H1 (cell line): ENCODE measurements around the gene PCDHGB3. TPM values are rescaled to one million over a fixed set of nuclear protein-coding genes. Genes with fewer than 3 reads are reported as not detected.
"Not testable (repeated sequence)": the region's sequence is repeated elsewhere in the genome, so short reads cannot be mapped to it uniquely, and the experiment has no call there.

ENCODE experiments used
- CTCF ChIA-PET: fragments of 300-600 bp; sonication (Branson Sonifier 250); formaldehyde crosslinking; loops from one replicate; lab custom pipeline; 2021; ENCODE audit not compliant: partially characterized antibody; lab: Charles Lee
- POLR2A ChIA-PET: fragments of 300-600 bp; sonication (Branson Sonifier 250); formaldehyde crosslinking; loops from one replicate; lab custom pipeline; 2021; ENCODE audit warnings: inconsistent platforms; ENCODE audit not compliant: partially characterized antibody; lab: Charles Lee
- DNase-seq, 2 experiments: peaks; one replicate each; pipeline versions ENCODE4 v3.0.0 to v3.0.0-alpha.2; 2010 to 2022; ENCODE audit warnings: low spot score in 2 of 2, low read depth in 1 of 2, mixed read lengths in 1 of 2
- FAIRE-seq: peaks from 2 replicates; lab custom pipeline; 2011; peaks lifted over from hg19 to GRCh38; lab: Jason Lieb, UNC
- H2AFZ ChIP-seq: 2 replicates; pipeline ENCODE4 v1.8.1; 2012; ENCODE audit warnings: low read length, inconsistent platforms
- H2AK5ac ChIP-seq: 2 replicates; pipeline ENCODE4 v1.6.1; 2013; ENCODE audit warnings: low read depth, low read length
- H2BK120ac ChIP-seq: replicated peaks from 2 replicates; pipeline ENCODE3; 2013; ENCODE audit warnings: low read depth, low read length, inconsistent platforms
- H2BK12ac ChIP-seq: 2 replicates; pipeline ENCODE4 v1.6.1; 2013; ENCODE audit warnings: low read depth, low read length
- H2BK15ac ChIP-seq: 2 replicates; pipeline ENCODE4 v1.6.1; 2013; ENCODE audit warnings: low read length
- H2BK20ac ChIP-seq: 2 replicates; pipeline ENCODE4 v1.6.1; 2013; ENCODE audit warnings: low read length
- H2BK5ac ChIP-seq: 2 replicates; pipeline ENCODE4 v1.6.1; 2013; ENCODE audit warnings: low read depth, low read length
- H3K14ac ChIP-seq: 2 replicates; pipeline ENCODE4 v1.6.1; 2013; ENCODE audit warnings: inconsistent platforms; ENCODE audit not compliant: insufficient read length
- H3K18ac ChIP-seq: 2 replicates; pipeline ENCODE4 v1.6.1; 2013; ENCODE audit warnings: low read length; ENCODE audit errors: extremely low read depth
- H3K23ac ChIP-seq: 2 replicates; pipeline ENCODE4 v1.6.1; 2013; ENCODE audit warnings: inconsistent platforms; ENCODE audit not compliant: insufficient read length
- H3K23me2 ChIP-seq: 2 replicates; pipeline ENCODE4 v1.6.1; 2013; ENCODE audit warnings: low read depth, low read length
- H3K27ac ChIP-seq: 2 replicates; pipeline ENCODE4 v1.6.1; 2011; ENCODE audit warnings: low read depth, low read length, inconsistent platforms
- H3K27me3 ChIP-seq, 4 experiments: replicated peaks in 1 of 4; 1 replicate in 1 of 4; 2 replicates in 3 of 4; pipeline versions ENCODE4 v1.6.1 to v1.8.1; 2011 to 2013; ENCODE audit warnings: low read length in 3 of 4, mild to moderate bottlenecking in 3 of 4, inconsistent platforms in 2 of 4, mixed read lengths in 2 of 4, moderate library complexity in 1 of 4; ENCODE audit not compliant: control insufficient read depth in 3 of 4, insufficient read depth in 3 of 4; ENCODE audit errors: extremely low read depth in 1 of 4
- H3K36me3 ChIP-seq, 4 experiments: 2 replicates each; pipeline versions ENCODE4 v1.6.1 to v1.8.1; 2011 to 2013; ENCODE audit warnings: mild to moderate bottlenecking in 4 of 4, low read length in 3 of 4, moderate library complexity in 2 of 4, control low read depth in 1 of 4, inconsistent platforms in 1 of 4; ENCODE audit not compliant: insufficient read depth in 4 of 4, control insufficient read depth in 2 of 4
- H3K4ac ChIP-seq: replicated peaks from 2 replicates; pipeline ENCODE3; 2013; ENCODE audit warnings: low read length, low read depth, mixed read lengths, inconsistent platforms; ENCODE audit not compliant: insufficient read length
- H3K4me1 ChIP-seq, 4 experiments: replicated peaks in 1 of 4; 1 replicate in 1 of 4; 2 replicates in 3 of 4; pipeline versions ENCODE4 v1.6.1 to v1.8.1; 2011 to 2013; ENCODE audit warnings: low read length in 3 of 4, inconsistent platforms in 2 of 4, mixed read lengths in 1 of 4; ENCODE audit not compliant: insufficient read depth in 4 of 4, control insufficient read depth in 3 of 4
- H3K4me2 ChIP-seq, 2 experiments: 2 replicates each; pipeline versions ENCODE4 v1.6.1 to v1.8.1; 2011 to 2013; ENCODE audit warnings: low read depth in 2 of 2, low read length in 2 of 2, control low read depth in 1 of 2, inconsistent platforms in 1 of 2, mild to moderate bottlenecking in 1 of 2; ENCODE audit not compliant: insufficient read depth in 1 of 2
- H3K4me3 ChIP-seq, 4 experiments: fragments of 200-600, 300-600 bp in 1 of 4; sonication (generic), shearing (Covaris generic), sonication (Bioruptor Twin) in 1 of 4; 2 replicates each; pipeline versions ENCODE4 v1.5.1 to v1.8.1; 2011 to 2016; ENCODE audit warnings: low read length in 4 of 4, low read depth in 3 of 4, control low read depth in 2 of 4, inconsistent platforms in 2 of 4, mild to moderate bottlenecking in 2 of 4, mixed read lengths in 1 of 4, moderate library complexity in 1 of 4; ENCODE audit not compliant: insufficient read depth in 2 of 4; ENCODE audit errors: extremely low read depth in 1 of 4
- H3K56ac ChIP-seq: replicated peaks from 2 replicates; pipeline ENCODE3; 2013; ENCODE audit warnings: low read depth, mild to moderate bottlenecking, mixed read lengths, low read length, inconsistent platforms; ENCODE audit not compliant: insufficient read length
- H3K79me1 ChIP-seq: 2 replicates; pipeline ENCODE4 v1.6.1; 2013; ENCODE audit warnings: low read depth, low read length, control low read depth
- H3K79me2 ChIP-seq, 2 experiments: 2 replicates each; pipeline versions ENCODE4 v1.6.1 to v1.8.1; 2012 to 2013; ENCODE audit warnings: low read length in 2 of 2, mild to moderate bottlenecking in 2 of 2, inconsistent platforms in 1 of 2; ENCODE audit not compliant: insufficient read depth in 2 of 2, control insufficient read depth in 1 of 2
- H3K9ac ChIP-seq, 4 experiments: replicated peaks in 1 of 4; 1 replicate in 1 of 4; 2 replicates in 3 of 4; pipeline versions ENCODE4 v1.6.1 to v1.8.1; 2011 to 2013; ENCODE audit warnings: low read depth in 3 of 4, low read length in 3 of 4, control low read depth in 2 of 4, mild to moderate bottlenecking in 2 of 4, moderate library complexity in 2 of 4, inconsistent platforms in 1 of 4; ENCODE audit errors: extremely low read depth in 1 of 4
- H3K9me3 ChIP-seq, 2 experiments: 2 replicates each; pipeline versions ENCODE4 v1.6.1 to v1.8.1; 2012 to 2013; ENCODE audit warnings: mild to moderate bottlenecking in 2 of 2, moderate library complexity in 2 of 2, control low read depth in 1 of 2, inconsistent platforms in 1 of 2, low read depth in 1 of 2, low read length in 1 of 2, mixed read lengths in 1 of 2; ENCODE audit not compliant: insufficient read depth in 2 of 2
- H4K20me1 ChIP-seq, 2 experiments: replicated peaks in 1 of 2; 2 replicates each; pipeline versions ENCODE3 to v1.8.1; 2011 to 2013; ENCODE audit warnings: inconsistent platforms in 2 of 2, low read length in 2 of 2, mild to moderate bottlenecking in 1 of 2; ENCODE audit not compliant: insufficient read depth in 2 of 2, control insufficient read depth in 1 of 2
- H4K5ac ChIP-seq: 2 replicates; pipeline ENCODE4 v1.6.1; 2013; ENCODE audit warnings: low read length, low read depth, mixed read lengths, inconsistent platforms; ENCODE audit not compliant: insufficient read length
- H4K8ac ChIP-seq: 2 replicates; pipeline ENCODE4 v1.8.0; 2013; ENCODE audit warnings: mild to moderate bottlenecking, moderate library complexity, low read length, inconsistent platforms; ENCODE audit not compliant: insufficient read depth; ENCODE audit errors: extremely low read depth
- H4K91ac ChIP-seq: replicated peaks from 2 replicates; pipeline ENCODE3; 2013; ENCODE audit warnings: low read length, mixed read lengths, inconsistent platforms; ENCODE audit not compliant: insufficient read length
- WGBS, 2 experiments: shearing (Covaris generic) in 1 of 2; methylation state at CpG; one replicate each; pipeline versions ENCODE4 v1.1.6 to v1.1.7; 2013 to 2015; ENCODE audit warnings: low lambda C conversion rate in 2 of 2, mixed read lengths in 2 of 2, inconsistent platforms in 1 of 2, low coverage in 1 of 2, missing lambda C conversion rate in 1 of 2; ENCODE audit not compliant: insufficient replicate concordance in 2 of 2, insufficient coverage in 1 of 2, insufficient read length in 1 of 2; ENCODE audit errors: extremely low coverage in 1 of 2, missing lambda C conversion rate in 1 of 2; 5-methylcytosine and 5-hydroxymethylcytosine counted together
- polyA plus RNA-seq, 7 experiments: library from polyadenylated mRNA; depleted of rRNA in 3 of 7; stranded (reverse) in 5 of 7; unstranded in 2 of 7; fragments of >200 nt in 5 of 7; fragments of 200-250 nt in 2 of 7; gene quantifications; 1 replicate in 5 of 7; 2 replicates in 1 of 7; 4 replicates in 1 of 7; pipeline versions ENCODE4 v1.2.1 to v1.2.3, GENCODE V29; 2011 to 2013; ENCODE audit warnings: missing spikeins in 2 of 7, mixed read lengths in 2 of 7
- total RNA-seq: library from RNA; stranded (reverse); fragmentation: NEBNext Ultra II Directional; extraction: Animal tissue kit (Norgen Biotek cat#: 25700); gene quantifications from 2 replicates; pipeline ENCODE4 v1.2.1, GENCODE V29; 2021

The PCDHGB3 gene
- total and polyA plus RNA-seq, 2 of the 8 experiments (the other 6 are each of a cell fraction or from before 2014, with no cell fraction given), result 1.6 to 1.9 TPM

DNA sequence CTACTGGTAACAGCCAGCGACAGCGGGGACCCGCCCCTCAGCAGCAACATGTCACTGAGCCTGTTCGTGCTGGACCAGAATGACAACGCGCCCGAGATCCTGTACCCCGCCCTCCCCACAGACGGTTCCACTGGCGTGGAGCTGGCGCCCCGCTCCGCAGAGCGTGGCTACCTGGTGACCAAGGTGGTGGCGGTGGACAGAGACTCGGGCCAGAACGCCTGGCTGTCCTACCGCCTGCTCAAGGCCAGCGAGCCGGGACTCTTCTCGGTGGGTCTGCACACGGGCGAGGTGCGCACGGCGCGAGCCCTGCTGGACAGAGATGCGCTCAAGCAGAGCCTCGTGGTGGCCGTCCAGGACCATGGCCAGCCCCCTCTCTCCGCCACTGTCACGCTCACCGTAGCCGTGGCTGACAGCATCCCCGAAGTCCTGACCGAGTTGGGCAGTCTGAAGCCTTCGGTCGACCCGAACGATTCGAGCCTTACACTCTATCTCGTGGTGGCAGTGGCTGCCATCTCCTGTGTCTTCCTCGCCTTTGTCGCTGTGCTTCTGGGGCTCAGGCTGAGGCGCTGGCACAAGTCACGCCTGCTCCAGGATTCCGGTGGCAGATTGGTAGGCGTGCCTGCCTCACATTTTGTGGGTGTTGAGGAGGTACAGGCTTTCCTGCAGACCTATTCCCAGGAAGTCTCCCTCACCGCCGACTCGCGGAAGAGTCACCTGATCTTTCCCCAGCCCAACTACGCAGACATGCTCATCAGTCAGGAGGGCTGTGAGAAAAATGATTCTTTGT, 24.6 kb downstream of the PCDHGB3 start:
- H3K14ac ChIP-seq, H3K27ac ChIP-seq, H3K18ac ChIP-seq, H2BK5ac ChIP-seq, H3K4ac ChIP-seq, H3K4me2 ChIP-seq, H2BK20ac ChIP-seq, H4K5ac ChIP-seq, FAIRE-seq, H2AK5ac ChIP-seq, POLR2A ChIA-PET, H3K56ac ChIP-seq, H3K27me3 ChIP-seq, H3K79me1 ChIP-seq, H2BK12ac ChIP-seq, H4K20me1 ChIP-seq, DNase-seq, H2BK120ac ChIP-seq, H3K23ac ChIP-seq, H3K23me2 ChIP-seq, H3K4me1 ChIP-seq, H3K9ac ChIP-seq, H4K8ac ChIP-seq, H4K91ac ChIP-seq, H2AFZ ChIP-seq, H3K79me2 ChIP-seq, H3K4me3 ChIP-seq, H2BK15ac ChIP-seq: not testable (repeated sequence)
- H3K36me3 ChIP-seq, result peaks cover 3 to 24% (median 11%) of the 10 kb centered on the region in 4 experiments; a peak in 7 of 8 replicates
- CTCF ChIA-PET, result interaction anchor here (0.6 to 8.7 kb wide), 11 partner anchors 8 to 203 kb away, joined by 3 to 68 read pairs (median 4); partner anchors contain the start of genes PCDHB10, PCDHB15, PCDHGB4 and PCDHGB6
- peaks cover 55 to 61% of the 10 kb centered on the region in 2 experiments for H3K9me3 ChIP-seq
- whole genome bisulfite sequencing, 2 experiments, result 97% methylated on average over 34 of the region's 53 CpGs; no CpG with 5 or more reads in 1 of the 2 experiments
